Measurements from ENCODE around the gene SORT1. TPM values are rescaled to one million over a fixed set of nuclear protein-coding genes. Genes with fewer than 3 reads are reported as not detected.

The SORT1 gene
- total RNA-seq, 1 experiment from 2014 or later: 47.9 TPM

DNA sequence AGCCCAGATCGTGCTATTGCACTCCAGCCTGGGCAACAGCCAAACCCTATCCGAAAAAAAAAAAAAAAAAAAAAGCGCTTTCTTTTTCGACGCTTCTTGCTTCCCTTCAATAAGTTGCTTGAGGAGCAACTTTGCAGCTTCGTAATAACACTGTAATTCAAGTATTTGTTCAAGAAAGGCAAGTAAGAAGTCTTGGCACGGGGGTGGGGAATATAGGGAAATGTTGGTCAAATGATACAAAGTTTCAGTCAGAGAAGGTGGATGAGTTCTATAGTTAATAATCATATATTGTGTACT, 29.4 kb upstream of the SORT1 start:
- H3T11ph ChIP-seq (ENCODE audit: low read length): no peak overlapping the region
- no peak overlapping the region for H3K4ac ChIP-seq (ENCODE audit: low read depth, low read length)
- H3K79me2 ChIP-seq (ENCODE audit: insufficient read depth, low read length): peaks cover 18% of the 10 kb centered on the region; the same call in 1 of the 2 replicates
- H4K8ac ChIP-seq (replicated peaks; ENCODE audit: insufficient read length, low read depth, low read length): no peak overlapping the region
- no peaks in the 10 kb centered on the region for H3K27me3 ChIP-seq (ENCODE audit: insufficient read depth, low read length)
- peak overlapping the region; percentile 52 for H3K9ac ChIP-seq (ENCODE audit: extremely low read depth, insufficient read length, low read length)
- H3K9me3 ChIP-seq (ENCODE audit: control insufficient read depth, low read depth, low read length): no peaks in the 10 kb centered on the region
- no peak overlapping the region for H2AFZ ChIP-seq (ENCODE audit: low read length)
- H2BK15ac ChIP-seq (ENCODE audit: low read depth, low read length): no peak overlapping the region
- no peak overlapping the region for H2BK120ac ChIP-seq (ENCODE audit: low read depth, low read length, poor library complexity, severe bottlenecking)
- peaks cover 2% of the 10 kb centered on the region for H3K23me2 ChIP-seq (ENCODE audit: insufficient read length, low read depth, low read length, poor library complexity, severe bottlenecking)
- peaks cover 0 to 6% (median 3%) of the 10 kb centered on the region in 3 experiments; a peak in 3 of 7 replicates for H3K36me3 Mint-ChIP-seq (ENCODE audit: insufficient read depth in 1 of 3, low read depth in 3 of 3)
- H3K79me1 ChIP-seq (ENCODE audit: insufficient read depth, low read depth, low read length, poor library complexity, severe bottlenecking): no peaks in the 10 kb centered on the region
- H3K4me1 Mint-ChIP-seq: peaks cover 18 to 21% of the 10 kb centered on the region in 2 experiments
- peak overlapping the region; percentile 93 to 96 for H3K4me3 Mint-ChIP-seq
- no peak overlapping the region for H3K56ac ChIP-seq (ENCODE audit: insufficient read length, low read depth, low read length)
- WGBS (ENCODE audit: extremely low coverage, insufficient read length, low lambda C conversion rate): no CpG with 5 or more reads among the region's 7 CpGs
- no peak overlapping the region for H3K27ac ChIP-seq (ENCODE audit: insufficient read length, low read depth, low read length)
- peak overlapping the region in 1 of 3 experiments; percentile 16; a peak in 1 of 7 replicates for H3K27ac Mint-ChIP-seq
- no peak overlapping the region for H4K5ac ChIP-seq (ENCODE audit: insufficient read length, low read depth, low read length)
- DNase-seq: no peak
- H2BK5ac ChIP-seq (ENCODE audit: insufficient read length, low read length): no peak overlapping the region
- no peak overlapping the region for H2AK5ac ChIP-seq (ENCODE audit: insufficient read length, low read length)
- H3K23ac ChIP-seq (ENCODE audit: insufficient read length, low read depth, low read length): no peak overlapping the region
- H3K4me2 ChIP-seq (ENCODE audit: insufficient read depth, insufficient read length, low read length): peak overlapping the region; percentile 34
- no peaks in the 10 kb centered on the region; the same call in 1 of the 2 replicates for H3K4me1 ChIP-seq (ENCODE audit: insufficient read depth, low read length)
- no peaks in the 10 kb centered on the region for H4K20me1 ChIP-seq (ENCODE audit: control insufficient read depth, insufficient read depth, insufficient read length)
- TF ChIP-seq, protein P1, sequence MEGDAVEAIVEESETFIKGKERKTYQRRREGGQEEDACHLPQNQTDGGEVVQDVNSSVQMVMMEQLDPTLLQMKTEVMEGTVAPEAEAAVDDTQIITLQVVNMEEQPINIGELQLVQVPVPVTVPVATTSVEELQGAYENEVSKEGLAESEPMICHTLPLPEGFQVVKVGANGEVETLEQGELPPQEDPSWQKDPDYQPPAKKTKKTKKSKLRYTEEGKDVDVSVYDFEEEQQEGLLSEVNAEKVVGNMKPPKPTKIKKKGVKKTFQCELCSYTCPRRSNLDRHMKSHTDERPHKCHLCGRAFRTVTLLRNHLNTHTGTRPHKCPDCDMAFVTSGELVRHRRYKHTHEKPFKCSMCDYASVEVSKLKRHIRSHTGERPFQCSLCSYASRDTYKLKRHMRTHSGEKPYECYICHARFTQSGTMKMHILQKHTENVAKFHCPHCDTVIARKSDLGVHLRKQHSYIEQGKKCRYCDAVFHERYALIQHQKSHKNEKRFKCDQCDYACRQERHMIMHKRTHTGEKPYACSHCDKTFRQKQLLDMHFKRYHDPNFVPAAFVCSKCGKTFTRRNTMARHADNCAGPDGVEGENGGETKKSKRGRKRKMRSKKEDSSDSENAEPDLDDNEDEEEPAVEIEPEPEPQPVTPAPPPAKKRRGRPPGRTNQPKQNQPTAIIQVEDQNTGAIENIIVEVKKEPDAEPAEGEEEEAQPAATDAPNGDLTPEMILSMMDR (conservative IDR thresholded peaks at IDR 0.05): no peak
- H3K9me3 Mint-ChIP-seq: no peaks in the 10 kb centered on the region
- no peak overlapping the region for H3K18ac ChIP-seq (ENCODE audit: insufficient read length, low read depth, low read length)
- H3K14ac ChIP-seq (ENCODE audit: insufficient read depth, low read length): no peak overlapping the region
- no peaks in the 10 kb centered on the region for H3K27me3 Mint-ChIP-seq (ENCODE audit: low read depth)
- no peak overlapping the region for H2BK12ac ChIP-seq (ENCODE audit: insufficient read length, low read depth, low read length)
- H4K91ac ChIP-seq (ENCODE audit: insufficient read length, low read depth, low read length): no peak overlapping the region
- H2BK20ac ChIP-seq (ENCODE audit: low read depth, low read length, poor library complexity, severe bottlenecking): no peak overlapping the region
